Measurements from ENCODE around the gene GPR137. TPM values are rescaled to one million over a fixed set of nuclear protein-coding genes. Genes with fewer than 3 reads are reported as not detected.

The GPR137 gene
- total and polyA plus RNA-seq, 2 experiments from 2014 or later: 16.3 to 32.5 TPM

- peak overlapping the region; percentile 90 for H3K4me2 ChIP-seq
- Mint-ChIP-seq H3K9me3 (no peaks in the 10 kb centered on the region; the same call in 2 of the 3 replicates), H3K27ac (peak overlapping the region; percentile 95), H3K36me3 (ENCODE audit: low read depth) (peaks cover 10% of the 10 kb centered on the region; the same call in 2 of the 3 replicates), H3K4me1 (peaks cover 14% of the 10 kb centered on the region), H3K27me3 (ENCODE audit: insufficient read depth, low read depth, poor library complexity) (peaks cover 30% of the 10 kb centered on the region), H3K4me3 (peak overlapping the region; percentile 100)
- peak overlapping the region; percentile 91 for H3K4me3 ChIP-seq
- no peaks in the 10 kb centered on the region for H3K9me2 ChIP-seq (ENCODE audit: insufficient read depth)
- 0 out of 2 replicates have a peak overlapping the region, but pooled peaks have one; percentile 38 for H2AFZ ChIP-seq
- peaks cover 3% of the 10 kb centered on the region; the same call in 1 of the 2 replicates for H4K20me1 ChIP-seq (replicated peaks; ENCODE audit: insufficient read depth)
- DNase-seq (ENCODE audit: low spot score) (peak; percentile 85), ATAC-seq (peak; percentile 36)
- peak; percentile 58; the same call in 1 of the 2 replicates for TF ChIP-seq ETS1 (IDR thresholded peaks at IDR 0.05)
- no peak for TF ChIP-seq ZNF462 (CRISPR knock-in tag; IDR thresholded peaks at IDR 0.05)
- peak; percentile 46 to 70 for TF ChIP-seq CTCF (conservative IDR thresholded peaks at IDR 0.05; ENCODE audit: low read depth in 2 of 2)
- TF ChIP-seq POLR2AphosphoS5 (IDR thresholded peaks at IDR 0.05; ENCODE audit: low read depth): peak; percentile 56; the same call in 1 of the 2 replicates
- no peak for TF ChIP-seq REST (IDR thresholded peaks at IDR 0.05; ENCODE audit: unreplicated experiment)
- H3K79me2 ChIP-seq (replicated peaks; ENCODE audit: insufficient read depth): peaks cover 33% of the 10 kb centered on the region
- H3F3A ChIP-seq (replicated peaks; ENCODE audit: low read depth): peaks cover 7% of the 10 kb centered on the region
- H3K4me1 ChIP-seq (ENCODE audit: insufficient read depth): peaks cover 9% of the 10 kb centered on the region; the same call in 1 of the 2 replicates
- no peak overlapping the region for H3K27ac ChIP-seq (ENCODE audit: low read depth)
- peaks cover 24% of the 10 kb centered on the region for H3K27me3 ChIP-seq (ENCODE audit: insufficient read depth)
- no peaks in the 10 kb centered on the region for H3K36me3 ChIP-seq (ENCODE audit: insufficient read depth)
These were observed 20.3 kb downstream of the GPR137 start for GRCh38 chr11:64305691-64306562.

Data from GM23338 (cell line).